Limb (tissue), 2 donors: Measurements from ENCODE around the gene RASGRP2.
A peak's percentile ranks its signal among the peaks of the same experiment; 100 is the strongest.

Source experiments
- DNase-seq, 2 donors: peaks; one replicate each; pipeline ENCODE4 v3.0.0-alpha.2; 2016; ENCODE audit errors: extremely low spot score in 2 of 2

RASGRP2 gene

GRCh38 chr11:64742087-64742888 is 1.7 kb downstream of the RASGRP2 start:
- no peak for DNase-seq

- no peak for DNase-seq
Observed at GRCh38 chr11:64741375-64742086, 2.4 kb downstream of the RASGRP2 start.

- no peak for DNase-seq
Observed at GRCh38 chr11:64739871-64740270, 4.1 kb downstream of the RASGRP2 start.

- no peak for DNase-seq
Observed at GRCh38 chr11:64736654-64737053, 7.3 kb downstream of the RASGRP2 start.

GRCh38 chr11:64735725-64736259 is 8.2 kb downstream of the RASGRP2 start:
- no peak for DNase-seq

- no peak for DNase-seq
Observed at GRCh38 chr11:64734811-64735724, 8.9 kb downstream of the RASGRP2 start.

GRCh38 chr11:64731601-64732000 is 12.3 kb downstream of the RASGRP2 start:
- no peak for DNase-seq

- peak in 1 of 2 donors; percentile 75 for DNase-seq
Observed at GRCh38 chr11:64729851-64730382, 14.0 kb downstream of the RASGRP2 start.

GRCh38 chr11:64728757-64729365 is 15.1 kb downstream of the RASGRP2 start:
- DNase-seq = no peak

- DNase-seq = no peak
Observed at GRCh38 chr11:64726867-64727530, 16.9 kb downstream of the RASGRP2 start.

GRCh38 chr11:64726211-64726641 is 17.7 kb downstream of the RASGRP2 start:
- DNase-seq = peak in 1 of 2 donors; percentile 42

- DNase-seq = peak in 1 of 2 donors; percentile 33
Observed at GRCh38 chr11:64724863-64725532, 18.9 kb downstream of the RASGRP2 start.

- peak in 1 of 2 donors; percentile 35 for DNase-seq
Observed at GRCh38 chr11:64723907-64724862, 19.8 kb downstream of the RASGRP2 start.

- DNase-seq = peak; percentile 82 to 92
Observed at GRCh38 chr11:64723117-64723906, 20.6 kb downstream of the RASGRP2 start, which contains the start of gene NRXN2. NRXN2 (minus strand) TSS chr11:64723197; CDS start chr11:64713699, 9,498 bp downstream.

- peak in 1 of 2 donors; percentile 32 for DNase-seq
Observed at GRCh38 chr11:64722141-64723065, 21.5 kb downstream of the RASGRP2 start.

GRCh38 chr11:64721359-64721699 is 22.6 kb downstream of the RASGRP2 start:
- DNase-seq = no peak
